AG09309 (cell line): ENCODE measurements around the gene CORO1C.

Experiments used
- DNase-seq: peaks from one replicate; pipeline ENCODE4 v3.0.0-alpha.2; 2010; ENCODE audit warnings: low read depth
- H3K4me3 ChIP-seq: 2 replicates; pipeline ENCODE4 v1.5.1; 2011; ENCODE audit warnings: mild to moderate bottlenecking, low read depth, low read length, moderate library complexity; ENCODE audit not compliant: control insufficient read depth
- TF ChIP-seq, protein P1 (sequence below): IDR thresholded peaks from 2 replicates; pipeline ENCODE4 v1.5.1; 2011; ENCODE audit warnings: mild to moderate bottlenecking, low read depth, low read length, inconsistent platforms; ENCODE audit not compliant: insufficient read depth, control insufficient read depth; ENCODE audit errors: missing control alignments

Gene CORO1C

DNA sequence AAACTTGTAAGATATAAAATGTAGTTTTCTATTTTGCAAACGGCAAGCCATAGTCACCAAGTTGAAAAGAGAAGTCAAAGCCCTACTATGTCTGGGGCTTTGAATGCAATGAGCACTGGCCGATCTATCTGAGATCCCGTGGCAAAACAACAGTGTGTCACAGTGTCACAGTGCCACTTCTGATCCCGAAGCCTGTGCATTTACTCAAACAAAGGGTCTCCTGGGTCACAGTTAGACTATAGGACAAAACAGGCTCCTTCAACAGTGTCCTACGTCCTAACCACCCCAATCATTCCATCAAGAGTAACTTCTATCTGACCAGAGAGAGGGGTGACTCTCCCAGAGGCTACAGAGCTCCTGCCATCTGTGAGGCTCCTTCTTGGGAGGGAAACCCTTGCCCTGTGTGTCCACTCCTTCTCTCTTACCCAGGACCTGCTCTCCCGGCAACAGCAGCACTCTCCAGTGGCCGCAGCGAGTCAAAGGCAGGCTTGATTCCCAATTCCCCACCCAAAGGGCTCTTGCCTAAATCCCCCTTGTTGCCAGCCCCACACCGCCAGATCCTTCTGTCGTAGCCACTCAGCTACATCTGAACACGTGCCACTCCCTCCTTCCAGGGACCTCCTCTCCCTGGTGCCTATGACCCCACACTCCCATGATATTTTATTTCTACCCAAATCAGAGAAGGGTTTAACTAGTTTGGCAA lies 83.6 kb downstream of the CORO1C start:
- no peak for DNase-seq
- TF ChIP-seq, protein P1, sequence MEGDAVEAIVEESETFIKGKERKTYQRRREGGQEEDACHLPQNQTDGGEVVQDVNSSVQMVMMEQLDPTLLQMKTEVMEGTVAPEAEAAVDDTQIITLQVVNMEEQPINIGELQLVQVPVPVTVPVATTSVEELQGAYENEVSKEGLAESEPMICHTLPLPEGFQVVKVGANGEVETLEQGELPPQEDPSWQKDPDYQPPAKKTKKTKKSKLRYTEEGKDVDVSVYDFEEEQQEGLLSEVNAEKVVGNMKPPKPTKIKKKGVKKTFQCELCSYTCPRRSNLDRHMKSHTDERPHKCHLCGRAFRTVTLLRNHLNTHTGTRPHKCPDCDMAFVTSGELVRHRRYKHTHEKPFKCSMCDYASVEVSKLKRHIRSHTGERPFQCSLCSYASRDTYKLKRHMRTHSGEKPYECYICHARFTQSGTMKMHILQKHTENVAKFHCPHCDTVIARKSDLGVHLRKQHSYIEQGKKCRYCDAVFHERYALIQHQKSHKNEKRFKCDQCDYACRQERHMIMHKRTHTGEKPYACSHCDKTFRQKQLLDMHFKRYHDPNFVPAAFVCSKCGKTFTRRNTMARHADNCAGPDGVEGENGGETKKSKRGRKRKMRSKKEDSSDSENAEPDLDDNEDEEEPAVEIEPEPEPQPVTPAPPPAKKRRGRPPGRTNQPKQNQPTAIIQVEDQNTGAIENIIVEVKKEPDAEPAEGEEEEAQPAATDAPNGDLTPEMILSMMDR = no peak
- no peak overlapping the region for H3K4me3 ChIP-seq

DNA sequence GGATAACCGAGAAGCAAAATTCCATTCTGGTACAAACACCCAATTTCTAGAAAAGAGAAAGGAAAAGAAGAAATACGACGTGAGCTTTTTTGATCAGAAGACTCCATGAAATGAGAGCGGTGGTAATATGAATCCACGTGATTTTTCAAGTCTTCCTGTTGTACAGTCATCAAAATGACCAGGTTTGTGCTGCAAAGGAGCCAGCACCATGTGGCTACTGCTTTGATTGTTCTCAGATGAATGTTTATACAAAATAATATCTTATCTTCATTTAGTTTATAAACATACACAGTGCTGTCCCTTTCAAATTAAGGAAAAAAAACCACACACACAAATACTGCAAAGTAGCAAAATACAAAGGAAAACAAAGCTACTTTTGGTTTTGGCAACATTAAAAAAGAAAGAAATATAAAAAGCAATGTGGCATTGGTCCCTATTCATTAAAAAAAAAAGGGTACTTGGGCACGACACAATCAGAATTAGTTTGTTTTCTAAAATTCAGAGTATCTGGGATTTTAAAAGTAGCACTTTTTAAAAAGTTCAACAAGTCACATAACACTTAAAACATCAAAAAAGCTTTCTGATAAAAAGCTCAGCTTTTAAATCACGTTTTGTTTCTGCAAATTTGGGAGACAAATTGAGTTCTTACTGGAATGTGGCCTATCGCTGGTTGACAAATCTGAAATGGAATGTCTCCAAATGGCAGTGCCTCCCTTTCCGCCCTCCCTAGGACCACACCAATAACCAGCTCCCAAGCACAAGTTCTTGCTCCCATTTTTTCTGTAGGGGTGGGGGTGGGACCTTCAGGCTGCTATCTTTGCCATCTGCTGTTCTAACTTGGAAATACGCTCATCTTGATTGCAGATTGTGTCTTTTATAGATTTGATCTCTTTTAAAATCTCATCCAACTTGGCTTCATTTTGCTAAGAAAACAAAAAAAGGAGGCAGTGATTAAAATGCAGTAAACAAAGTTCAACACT lies 84.4 kb downstream of the CORO1C start:
- TF ChIP-seq, protein P1 = no peak
- DNase-seq = no peak

DNA sequence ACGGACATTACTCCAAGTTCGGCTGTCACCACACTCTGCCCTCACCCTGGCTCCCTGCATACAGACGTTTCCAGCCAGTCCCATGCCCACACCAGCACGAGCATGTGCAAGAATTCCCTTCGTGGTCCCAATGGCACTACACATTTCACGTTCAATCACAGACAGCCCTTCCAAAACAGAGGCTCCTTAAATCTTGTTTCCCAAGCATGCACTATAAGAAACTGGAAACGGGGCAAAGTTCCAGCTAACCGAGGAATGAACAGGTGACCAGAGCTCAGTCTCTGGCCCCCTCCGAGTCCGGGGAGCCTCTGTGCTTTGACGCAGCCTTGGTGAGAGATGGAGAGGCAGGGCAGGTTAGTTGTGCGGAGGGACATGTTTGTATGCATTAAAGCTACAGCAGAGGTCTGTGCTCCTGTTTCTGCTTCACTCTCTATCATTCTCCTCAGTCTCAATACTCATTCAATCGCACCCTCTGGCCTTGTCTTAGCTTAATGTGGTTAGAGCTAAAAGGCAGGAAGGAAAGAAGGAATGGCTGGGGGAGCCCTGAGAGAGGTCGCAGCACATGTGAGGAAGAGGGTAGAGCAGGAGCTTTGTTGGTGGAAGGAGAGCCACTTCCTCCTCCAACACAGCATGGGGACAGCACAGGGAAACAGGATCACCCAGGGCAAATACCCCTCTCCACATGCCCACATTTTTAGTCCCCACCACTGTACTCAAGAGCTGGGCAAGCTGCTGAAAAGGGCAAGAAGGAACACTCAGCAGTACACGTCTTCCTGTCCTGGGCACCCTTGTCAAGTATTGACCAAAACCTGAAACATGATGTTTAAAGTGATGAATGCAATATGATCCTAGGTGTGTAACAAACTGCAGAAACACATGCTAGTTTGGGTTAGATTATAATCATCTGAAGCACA lies 85.4 kb downstream of the CORO1C start:
- no peak overlapping the region for H3K4me3 ChIP-seq
- no peak for DNase-seq
- TF ChIP-seq, protein P1 = no peak

More for the DNA sequence above, 84.4 kb downstream of the CORO1C start:
- H3K4me3 ChIP-seq = no peak overlapping the region

DNA sequence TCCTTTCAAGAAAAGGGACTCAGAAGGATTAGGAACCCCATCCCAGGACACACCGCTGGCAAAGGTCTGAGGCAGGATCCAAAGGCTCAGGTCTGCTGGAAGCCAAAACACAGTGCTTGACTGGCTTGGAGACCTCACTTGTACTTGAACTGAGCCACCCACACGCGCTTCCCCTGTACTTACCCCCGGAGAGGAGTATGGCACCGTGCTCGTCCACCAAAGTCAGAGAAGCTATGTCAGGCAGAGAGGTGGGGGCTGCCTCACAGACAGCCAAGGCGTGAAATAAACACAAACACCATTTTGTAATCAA lies 86.6 kb downstream of the CORO1C start:
- TF ChIP-seq, protein P1 = no peak
- H3K4me3 ChIP-seq = no peak overlapping the region
- DNase-seq = no peak

DNA sequence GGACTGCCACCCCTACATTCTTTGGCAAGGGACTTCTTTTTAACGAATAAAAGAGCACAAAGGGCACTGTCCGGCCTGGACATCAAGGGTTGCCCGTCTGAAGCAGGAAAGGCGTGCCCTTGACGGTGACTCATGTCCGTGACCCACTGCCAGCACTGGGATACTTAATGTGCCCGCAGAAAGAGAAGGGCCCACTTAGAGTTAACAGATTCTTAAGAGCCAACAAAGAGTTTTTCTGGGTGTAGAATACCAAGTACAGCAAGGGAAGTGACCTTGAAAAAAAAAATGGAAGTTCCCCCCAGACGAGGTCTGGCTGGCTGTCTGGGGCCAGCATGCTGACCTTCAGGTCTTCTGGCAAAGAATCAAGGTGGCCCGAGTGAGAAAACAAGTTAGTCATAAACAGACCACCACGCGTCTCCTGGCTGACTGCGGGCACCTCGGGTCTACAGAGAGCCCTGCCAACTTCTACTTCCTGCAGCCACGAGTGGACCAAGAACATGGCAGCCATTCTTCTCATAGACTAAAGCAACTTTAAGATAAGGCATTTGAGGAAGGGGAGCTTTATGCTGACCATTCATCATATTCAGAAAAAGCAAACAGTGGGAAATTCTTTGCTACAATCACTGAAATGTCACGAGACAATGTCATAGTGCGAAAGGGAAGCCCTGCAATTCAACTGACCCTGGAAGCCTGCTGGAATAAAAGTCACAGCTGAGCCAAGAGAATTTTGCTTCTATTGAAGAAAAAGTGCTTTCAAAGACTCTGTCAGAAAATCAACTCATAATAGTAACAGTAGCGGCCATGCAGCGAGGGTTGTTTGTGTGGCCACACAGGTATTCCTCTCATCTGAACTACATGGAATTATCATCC lies 87.1 kb downstream of the CORO1C start:
- DNase-seq = no peak
- no peak overlapping the region for H3K4me3 ChIP-seq
- TF ChIP-seq, protein P1 = no peak
